NT2/D1 (cell line): ENCODE results near the gene ECI1.

Experiments
- DNase-seq: peaks from one replicate; pipeline ENCODE4 v3.0.0-alpha.2; 2011; ENCODE audit warnings: low read depth, low spot score
- H3K27me3 ChIP-seq: 2 replicates; pipeline ENCODE4 v1.6.0; 2011; ENCODE audit warnings: mild to moderate bottlenecking; ENCODE audit not compliant: insufficient read length, insufficient read depth
- H3K36me3 ChIP-seq: 2 replicates; pipeline ENCODE4 v1.6.1; 2011; ENCODE audit warnings: mild to moderate bottlenecking, low read length, mixed read lengths; ENCODE audit not compliant: insufficient read depth, insufficient read length
- H3K4me1 ChIP-seq: 2 replicates; pipeline ENCODE4 v1.5.1; 2011; ENCODE audit not compliant: insufficient read depth, insufficient read length
- H3K4me3 ChIP-seq: 2 replicates; pipeline ENCODE4 v1.5.1; 2011; ENCODE audit warnings: low read depth; ENCODE audit not compliant: insufficient read length
- H3K9ac ChIP-seq: 2 replicates; pipeline ENCODE4 v1.6.0; 2011; ENCODE audit warnings: low read depth; ENCODE audit not compliant: insufficient read length
- H3K9me3 ChIP-seq: 2 replicates; pipeline ENCODE4 v1.5.1; 2011; ENCODE audit warnings: mild to moderate bottlenecking, low read length; ENCODE audit not compliant: insufficient read depth
- SUZ12 ChIP-seq: IDR thresholded peaks from 2 replicates; pipeline ENCODE4 v1.6.1; 2011; ENCODE audit not compliant: insufficient read length, insufficient read depth; ENCODE audit errors: extremely low read depth
- YY1 ChIP-seq: IDR thresholded peaks from 2 replicates; pipeline ENCODE4 v1.6.1; 2011; ENCODE audit not compliant: insufficient read length, insufficient read depth
- ZNF274 ChIP-seq: IDR thresholded peaks from 2 replicates; pipeline ENCODE4 v1.6.1; 2011; ENCODE audit warnings: mild to moderate bottlenecking, low read depth, low read length

Gene ECI1

DNA sequence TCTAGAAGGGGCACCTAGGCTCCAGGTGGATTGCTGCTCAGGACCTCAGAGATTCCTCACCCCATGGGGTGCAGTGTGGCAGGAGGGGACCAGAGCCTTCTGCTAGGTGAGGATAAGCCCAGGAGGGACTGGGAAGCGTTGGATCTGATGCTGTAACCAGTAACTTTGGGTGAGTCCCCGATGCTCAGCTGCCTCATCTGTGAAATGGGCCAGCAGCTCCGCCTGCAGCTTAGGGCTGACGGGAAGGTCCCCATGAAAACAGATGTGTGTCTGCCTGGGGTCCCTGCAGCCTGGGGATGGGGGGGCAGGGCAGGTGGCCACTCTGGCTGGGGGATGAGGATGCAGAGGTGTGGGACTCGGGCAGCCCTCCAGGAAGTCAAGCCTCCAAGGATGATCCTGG, 52.3 kb downstream of the ECI1 start:
- TF ChIP-seq SUZ12 (no peak), ZNF274 (no peak), YY1 (no peak)
- Histone ChIP-seq H3K9me3 (0 out of 2 replicates have a peak, but pooled peaks cover 5% of the 10 kb centered on the region), H3K27me3 (peaks cover 45% of the 10 kb centered on the region), H3K9ac (peak overlapping the region; percentile 21), H3K4me3 (no peak overlapping the region), H3K4me1 (peaks cover 19% of the 10 kb centered on the region), H3K36me3 (no peaks in the 10 kb centered on the region)
- DNase-seq = no peak

- H3K4me1 ChIP-seq = peaks cover 19% of the 10 kb centered on the region
- TF ChIP-seq SUZ12 (no peak), YY1 (no peak), ZNF274 (no peak)
- H3K36me3 ChIP-seq = no peaks in the 10 kb centered on the region
- no peak overlapping the region for H3K4me3 ChIP-seq
- H3K27me3 ChIP-seq = peaks cover 46% of the 10 kb centered on the region
- H3K9ac ChIP-seq = no peak overlapping the region
- 0 out of 2 replicates have a peak, but pooled peaks cover 5% of the 10 kb centered on the region for H3K9me3 ChIP-seq
- DNase-seq = no peak
These were observed 53.1 kb downstream of the ECI1 start for GRCh38 chr16:2198283-2198682.

GRCh38 chr16:2197765-2198164, 53.6 kb downstream of the ECI1 start:
- H3K9ac ChIP-seq = no peak overlapping the region
- 0 out of 2 replicates have a peak, but pooled peaks cover 5% of the 10 kb centered on the region for H3K9me3 ChIP-seq
- H3K4me1 ChIP-seq = peaks cover 19% of the 10 kb centered on the region
- H3K4me3 ChIP-seq = no peak overlapping the region
- DNase-seq = no peak
- TF ChIP-seq ZNF274 (no peak), YY1 (no peak), SUZ12 (no peak)
- H3K36me3 ChIP-seq = no peaks in the 10 kb centered on the region
- H3K27me3 ChIP-seq = peaks cover 46% of the 10 kb centered on the region

DNA sequence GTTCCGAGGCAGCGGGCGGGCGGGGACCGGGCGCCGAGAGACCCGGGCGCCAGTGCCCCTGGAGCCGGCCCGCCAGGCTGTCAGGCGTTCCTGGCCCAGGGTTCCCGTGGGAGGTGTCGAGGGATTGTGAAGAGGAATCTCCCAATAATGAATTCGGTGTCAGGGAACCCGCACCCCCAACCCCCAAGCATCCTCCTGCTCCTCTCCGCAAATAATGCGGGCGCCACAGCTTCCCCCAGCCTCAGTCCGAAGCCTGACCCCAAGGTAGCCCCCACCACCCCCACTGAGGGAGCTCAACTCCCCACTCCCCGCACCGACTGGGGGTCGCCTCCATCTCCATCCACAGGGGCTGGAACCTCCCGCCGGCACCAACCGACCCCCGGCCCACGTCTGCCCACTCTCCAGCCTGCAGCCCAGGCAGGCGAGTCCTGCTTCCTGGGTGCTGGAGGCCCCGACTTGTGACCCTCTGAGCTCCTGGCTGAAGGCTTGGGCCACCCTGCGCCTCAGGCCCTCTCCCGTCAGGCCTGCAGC, 54.3 kb downstream of the ECI1 start:
- H3K4me1 ChIP-seq = peaks cover 19% of the 10 kb centered on the region
- no peak for TF ChIP-seq SUZ12
- TF ChIP-seq YY1 = no peak
- no peak for TF ChIP-seq ZNF274
- H3K9ac ChIP-seq = peak overlapping the region; percentile 61
- no peaks in the 10 kb centered on the region for H3K36me3 ChIP-seq
- peak overlapping the region; percentile 21 for H3K4me3 ChIP-seq
- H3K27me3 ChIP-seq = peaks cover 46% of the 10 kb centered on the region
- 0 out of 2 replicates have a peak, but pooled peaks cover 5% of the 10 kb centered on the region for H3K9me3 ChIP-seq
- no peak for DNase-seq

DNA sequence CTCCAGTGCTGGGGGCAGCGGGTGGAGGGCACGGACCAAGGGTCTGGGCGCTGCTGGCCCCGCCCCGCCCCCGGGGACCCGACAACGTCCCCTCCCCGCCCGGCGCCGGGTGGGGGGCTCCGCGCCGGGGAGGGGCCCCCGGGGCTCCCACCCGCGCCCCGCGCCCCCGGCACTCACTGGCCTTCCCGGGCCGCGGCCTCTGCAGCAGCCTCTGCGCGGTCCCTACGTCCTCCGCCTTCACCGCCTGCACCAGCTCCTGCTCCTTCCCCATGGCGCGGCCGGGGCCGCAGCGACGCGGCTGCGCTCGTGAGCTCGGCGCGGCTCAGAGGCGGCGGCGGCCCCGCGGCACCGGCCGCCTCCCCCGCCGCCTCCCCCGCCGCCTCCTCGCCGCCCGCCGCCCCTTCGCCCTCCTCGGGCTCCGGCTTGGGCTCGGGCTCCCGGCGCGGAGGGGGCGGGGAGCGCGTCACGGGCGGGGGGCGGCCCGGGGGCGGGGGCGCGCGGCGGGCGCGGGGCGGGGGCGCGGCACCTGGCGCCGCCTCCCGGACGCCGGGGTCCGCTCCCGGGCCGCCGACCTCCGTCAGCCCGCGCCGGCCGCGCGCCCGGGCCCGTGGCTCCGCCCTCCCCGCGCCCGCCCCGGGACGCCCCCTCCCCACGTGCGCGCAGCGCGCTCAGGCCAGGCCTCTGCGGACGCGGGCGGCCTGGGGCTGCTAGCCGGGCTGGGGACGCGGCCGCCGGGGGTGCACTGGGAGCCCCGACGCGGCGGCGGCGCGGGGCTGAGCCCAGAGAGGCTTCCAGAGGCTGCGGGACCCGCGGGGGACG, 55.0 kb downstream of the ECI1 start, which contains the start of gene CASKIN1:
TSS of gene CASKIN1 (minus strand) at position 444 of the 819 bp plus-strand sequence. CDS start at position 271, 173 bp downstream.
- H3K9ac ChIP-seq = peak within 1 kb of the TSS; percentile 69
- H3K36me3 ChIP-seq = no peaks in the 10 kb centered on the region
- no peak for DNase-seq
- peak within 1 kb of the TSS; percentile 38 for H3K4me3 ChIP-seq
- peaks cover 46% of the 10 kb centered on the region for H3K27me3 ChIP-seq
- TF ChIP-seq YY1 (no peak), ZNF274 (no peak), SUZ12 (peak; percentile 20)
- H3K4me1 ChIP-seq = peaks cover 22% of the 10 kb centered on the region
- H3K9me3 ChIP-seq = 0 out of 2 replicates have a peak, but pooled peaks cover 5% of the 10 kb centered on the region

DNA sequence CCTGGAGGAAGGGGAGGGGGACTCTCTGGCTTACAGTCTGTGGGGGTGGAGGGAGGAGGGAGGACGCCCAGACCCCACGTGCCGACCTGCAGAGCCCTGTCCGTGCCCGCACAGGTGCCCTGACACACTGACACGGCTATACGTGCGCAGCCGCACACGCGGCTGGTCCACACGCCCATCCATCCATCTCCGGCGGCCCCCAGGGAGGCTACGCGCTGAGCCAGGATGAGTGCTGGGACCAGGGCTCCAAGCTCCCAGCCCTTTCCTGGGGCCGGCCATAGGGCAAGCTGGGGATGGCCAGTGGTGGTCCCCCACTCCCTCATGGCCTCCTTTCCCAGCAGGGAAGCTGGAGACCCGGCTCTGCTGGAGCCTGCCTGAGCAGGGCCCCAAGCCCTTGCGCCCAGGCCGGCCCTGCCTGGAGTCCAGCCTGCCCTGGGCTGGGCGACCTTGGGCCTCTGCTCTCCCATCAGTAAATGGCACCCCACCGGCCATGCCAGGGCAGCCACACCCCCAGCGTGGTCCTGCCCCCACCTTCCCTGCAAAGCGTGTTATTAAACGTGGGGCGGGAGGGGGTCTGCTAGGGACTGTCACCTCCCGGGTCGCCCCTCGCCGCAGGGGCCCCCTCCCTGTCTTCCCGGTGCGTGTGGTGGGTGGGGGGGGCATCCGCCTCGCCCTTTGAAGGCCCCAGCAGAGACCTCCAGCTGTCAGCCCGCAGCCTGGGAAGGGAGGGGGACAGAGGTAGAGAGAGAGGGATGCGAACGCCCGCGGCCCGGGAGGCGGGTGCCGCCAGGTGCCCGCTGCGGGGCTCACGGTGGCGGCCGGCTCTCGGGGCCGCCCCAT, 55.8 kb downstream of the ECI1 start:
- no peak for DNase-seq
- Histone ChIP-seq H3K9ac (peak overlapping the region; percentile 69), H3K36me3 (no peaks in the 10 kb centered on the region), H3K9me3 (0 out of 2 replicates have a peak, but pooled peaks cover 5% of the 10 kb centered on the region), H3K4me3 (peak overlapping the region; percentile 38), H3K27me3 (peaks cover 46% of the 10 kb centered on the region), H3K4me1 (peaks cover 30% of the 10 kb centered on the region)
- TF ChIP-seq ZNF274 (no peak), SUZ12 (no peak), YY1 (no peak)
